GM10248 (cell line): ENCODE data around the gene EPM2A.
"Not testable (repeated sequence)": the region's sequence is repeated elsewhere in the genome, so short reads cannot be mapped to it uniquely, and the experiment has no call there.

ENCODE experiments used
- CTCF ChIA-PET: fragments of 300-600 bp; sonication (Branson Sonifier 250); formaldehyde crosslinking; extraction: SDS; loops from one replicate; lab custom pipeline; 2021; ENCODE audit warnings: antibody characterized with exemption; lab: Yijun Ruan, JAX
- POLR2A ChIA-PET: fragments of 350-650 bp; sonication (Branson Sonifier 250); formaldehyde crosslinking; extraction: SDS; loops from one replicate; lab custom pipeline; 2020; ENCODE audit warnings: antibody characterized with exemption; lab: Yijun Ruan, JAX
- DNase-seq: peaks from one replicate; pipeline ENCODE4 v3.0.0; 2012; ENCODE audit errors: extremely low spot score
- TF ChIP-seq, protein P1 (sequence below): IDR thresholded peaks from 2 replicates; pipeline ENCODE4 v1.5.1; 2012; ENCODE audit warnings: mild to moderate bottlenecking, low read depth; ENCODE audit errors: extremely low read depth, missing control alignments, control extremely low read depth

Gene EPM2A

GRCh38 chr6:145745861-145746260 is 10.5 kb upstream of the EPM2A start:
- TF ChIP-seq, protein P1, sequence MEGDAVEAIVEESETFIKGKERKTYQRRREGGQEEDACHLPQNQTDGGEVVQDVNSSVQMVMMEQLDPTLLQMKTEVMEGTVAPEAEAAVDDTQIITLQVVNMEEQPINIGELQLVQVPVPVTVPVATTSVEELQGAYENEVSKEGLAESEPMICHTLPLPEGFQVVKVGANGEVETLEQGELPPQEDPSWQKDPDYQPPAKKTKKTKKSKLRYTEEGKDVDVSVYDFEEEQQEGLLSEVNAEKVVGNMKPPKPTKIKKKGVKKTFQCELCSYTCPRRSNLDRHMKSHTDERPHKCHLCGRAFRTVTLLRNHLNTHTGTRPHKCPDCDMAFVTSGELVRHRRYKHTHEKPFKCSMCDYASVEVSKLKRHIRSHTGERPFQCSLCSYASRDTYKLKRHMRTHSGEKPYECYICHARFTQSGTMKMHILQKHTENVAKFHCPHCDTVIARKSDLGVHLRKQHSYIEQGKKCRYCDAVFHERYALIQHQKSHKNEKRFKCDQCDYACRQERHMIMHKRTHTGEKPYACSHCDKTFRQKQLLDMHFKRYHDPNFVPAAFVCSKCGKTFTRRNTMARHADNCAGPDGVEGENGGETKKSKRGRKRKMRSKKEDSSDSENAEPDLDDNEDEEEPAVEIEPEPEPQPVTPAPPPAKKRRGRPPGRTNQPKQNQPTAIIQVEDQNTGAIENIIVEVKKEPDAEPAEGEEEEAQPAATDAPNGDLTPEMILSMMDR, result no peak
- CTCF ChIA-PET, result no interaction called here
- POLR2A ChIA-PET, result interaction anchor here (0.7 kb wide), 1 partner anchor 11 kb away, joined by 4 read pairs; the partner anchor contains the start of gene EPM2A
- no peak for DNase-seq

DNA sequence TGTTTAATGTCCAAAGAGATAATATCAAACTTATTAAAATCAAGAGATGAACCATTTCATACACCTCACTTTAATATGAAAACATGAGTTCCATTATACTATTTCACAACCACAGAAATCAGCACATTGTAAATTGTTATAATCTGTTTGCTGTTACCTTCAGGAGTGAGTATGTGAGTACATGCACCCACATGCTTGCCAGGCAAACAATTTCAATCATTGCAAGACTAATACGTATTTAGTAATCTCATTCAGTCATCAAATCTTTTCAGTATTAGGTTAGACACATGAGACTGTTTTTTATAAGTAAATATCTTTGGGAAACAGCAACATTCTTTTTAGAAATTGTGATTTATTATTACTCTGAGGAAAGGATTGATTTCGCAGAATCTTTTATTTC is 9.3 kb upstream of the EPM2A start:
- DNase-seq, result no peak
- POLR2A ChIA-PET, result no interaction called here
- TF ChIP-seq, protein P1, result no peak
- CTCF ChIA-PET, result no interaction called here

GRCh38 chr6:145743332-145743731 is 8.0 kb upstream of the EPM2A start:
- TF ChIP-seq, protein P1, result no peak
- ChIA-PET POLR2A (no interaction called here), CTCF (interaction anchor here (0.8 kb wide), 1 partner anchor 11 kb away, joined by 3 read pairs; no protein-coding TSS in a partner anchor)
- no peak for DNase-seq

GRCh38 chr6:145742472-145742871 is 7.2 kb upstream of the EPM2A start:
- CTCF ChIA-PET, result interaction anchor here (0.8 to 1.3 kb wide), 3 partner anchors 10 to 145 kb away, joined by 3 read pairs; no protein-coding TSS in a partner anchor
- DNase-seq, POLR2A ChIA-PET: not testable (repeated sequence)

- CTCF ChIA-PET, DNase-seq, POLR2A ChIA-PET: not testable (repeated sequence)
Measured at GRCh38 chr6:145739685-145740084, 4.4 kb upstream of the EPM2A start.

- TF ChIP-seq, protein P1, result no peak
- ChIA-PET POLR2A (no interaction called here), CTCF (interaction anchor here (1.2 kb wide), 1 partner anchor 15 kb away, joined by 5 read pairs; no protein-coding TSS in a partner anchor)
- DNase-seq, result no peak
Measured at GRCh38 chr6:145738265-145738664, 2.9 kb upstream of the EPM2A start.

- TF ChIP-seq, protein P1, result no peak
- CTCF ChIA-PET, result interaction anchor here (0.6 to 1.6 kb wide), 4 partner anchors 13 to 109 kb away, joined by 3 to 4 read pairs (median 4); no protein-coding TSS in a partner anchor
- POLR2A ChIA-PET, result no interaction called here
Measured at GRCh38 chr6:145736661-145737144, 1.4 kb upstream of the EPM2A start.

More at GRCh38 chr6:145736661-145737144, 1.4 kb upstream of the EPM2A start:
- no peak for DNase-seq
